ENCODE results near the gene LTBP2.

LTBP2 gene

DNA sequence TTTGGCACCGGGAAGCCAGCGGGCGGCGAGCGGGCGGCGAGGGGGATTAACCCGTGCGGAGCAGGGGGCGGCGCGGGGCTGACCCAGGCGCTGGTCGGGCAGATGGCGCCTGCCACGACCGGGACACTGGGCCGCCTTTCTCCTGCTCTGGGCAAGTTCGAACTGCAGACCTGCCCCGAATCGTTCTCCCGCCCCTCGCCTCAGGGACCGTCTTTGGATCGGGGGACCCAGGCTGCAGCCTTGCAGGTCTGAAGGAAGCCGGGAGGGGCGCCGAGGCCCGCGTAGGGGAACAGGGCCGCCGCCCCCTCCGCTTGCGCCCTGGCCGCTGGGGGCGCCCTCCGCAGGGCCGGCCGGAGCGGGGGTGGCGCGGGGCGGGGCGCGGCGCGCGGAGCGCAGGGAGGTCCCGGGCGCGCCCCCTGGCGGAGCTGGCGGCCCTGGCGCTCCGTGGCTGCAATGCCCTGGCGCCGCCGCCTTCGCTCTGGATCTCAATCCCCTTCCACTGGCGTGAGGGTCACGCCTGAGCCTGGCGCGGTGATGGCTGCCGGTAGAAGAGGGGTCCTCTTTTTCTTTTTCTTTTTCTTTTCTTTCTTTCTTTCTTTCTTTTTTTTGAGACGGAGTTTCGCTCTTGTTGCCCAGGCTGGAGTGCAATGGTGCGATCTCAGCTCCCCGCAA, 449 bp upstream of the LTBP2 start:
- peak; percentile 68 for DNase-seq (ENCODE audit: low read depth)

DNA sequence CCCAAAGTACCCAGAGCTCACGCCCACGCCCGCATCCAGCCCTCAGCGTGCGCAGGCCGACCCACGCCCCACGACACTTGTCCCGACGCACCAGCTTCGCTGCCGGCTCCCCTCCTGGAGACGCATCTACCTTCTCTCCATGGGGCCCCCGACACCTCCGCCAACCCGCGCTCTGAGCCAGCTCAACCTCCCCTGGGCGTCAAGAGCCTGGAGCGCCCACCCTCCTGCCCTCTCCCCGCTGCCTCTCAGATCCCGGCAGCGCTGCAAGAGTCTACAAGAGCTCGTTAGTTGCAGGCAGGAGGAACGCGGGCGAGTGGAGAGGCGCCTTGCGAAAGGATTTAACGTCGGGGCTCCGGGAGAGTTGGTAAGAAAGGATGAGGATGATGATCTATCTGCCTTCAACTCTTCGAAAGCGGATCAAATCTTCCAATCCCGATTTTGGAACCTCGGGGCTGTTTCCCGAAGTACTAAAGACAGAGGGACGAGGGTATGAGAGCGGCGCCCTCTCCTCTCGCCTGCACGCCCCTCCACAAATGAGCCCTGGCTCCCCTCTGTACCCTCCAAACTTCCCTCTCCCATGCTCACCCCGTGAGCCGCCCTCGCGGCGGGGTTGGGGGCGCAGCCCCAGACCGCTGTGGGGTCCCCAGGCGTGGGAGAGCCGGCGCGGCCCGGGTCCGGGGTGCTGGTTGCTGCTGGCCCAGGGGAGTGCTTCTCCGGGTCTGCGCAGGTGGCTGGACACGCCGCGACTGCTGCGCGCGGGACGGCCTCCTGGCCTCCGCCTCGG, 979 bp downstream of the LTBP2 start:
- no peak for DNase-seq (ENCODE audit: low read depth)

DNA sequence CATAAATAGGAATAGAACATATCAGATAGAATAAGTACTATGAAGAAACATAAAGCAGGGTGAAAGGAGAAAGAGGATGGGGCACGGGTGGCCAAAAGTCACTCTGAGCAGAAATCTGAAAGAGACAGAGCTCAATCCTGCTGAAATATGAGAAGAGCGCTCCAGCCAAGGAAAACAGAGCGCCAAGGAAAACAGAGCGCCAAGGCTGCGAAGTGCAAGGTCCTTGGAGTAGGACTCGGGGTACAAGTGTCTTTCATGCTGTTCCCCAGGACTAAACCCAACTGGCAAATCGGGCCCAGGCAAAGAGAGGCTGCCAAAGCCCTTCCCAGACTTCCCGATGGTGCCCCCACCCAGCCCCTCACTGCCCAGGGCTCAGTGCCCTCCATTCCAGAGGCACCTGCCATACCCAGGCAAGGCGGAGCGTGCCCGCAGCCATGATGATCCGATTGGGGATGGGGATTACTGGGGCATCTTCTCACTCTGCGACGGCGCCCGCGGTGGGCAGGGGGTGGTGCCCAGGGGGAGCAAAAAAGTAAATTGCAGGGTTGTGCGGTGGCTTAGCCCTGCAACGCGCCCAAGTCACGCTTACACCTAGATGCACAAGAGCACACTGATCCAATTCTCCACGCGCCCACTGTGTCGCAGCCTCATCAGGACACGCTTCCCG, 1.7 kb downstream of the LTBP2 start:
- DNase-seq (ENCODE audit: low read depth): no peak

DNA sequence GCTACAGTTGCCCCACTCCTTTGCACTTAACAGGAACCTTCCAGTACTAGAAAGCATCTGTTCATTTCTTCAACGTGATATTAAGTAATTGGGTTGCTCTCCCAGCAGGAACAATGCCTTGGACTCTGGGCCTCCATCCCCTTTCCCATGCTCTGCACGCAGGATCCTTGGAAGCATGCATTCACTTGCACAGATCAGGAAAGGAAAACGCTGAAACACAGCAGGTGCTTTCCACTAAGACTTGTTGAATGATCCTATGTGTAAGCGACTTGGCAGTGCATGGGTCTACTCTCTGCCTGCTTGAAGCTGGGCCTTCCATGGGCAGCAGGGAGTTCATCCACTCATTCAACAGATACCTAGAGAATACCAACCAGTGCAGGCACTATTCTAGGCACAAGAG, 2.3 kb downstream of the LTBP2 start:
- DNase-seq (ENCODE audit: low read depth): no peak

- peak; percentile 68 for DNase-seq (ENCODE audit: low read depth)
Observed at GRCh38 chr14:74608959-74609611, 3.0 kb downstream of the LTBP2 start.

GRCh38 chr14:74606727-74607126, 5.3 kb downstream of the LTBP2 start:
- DNase-seq (ENCODE audit: low read depth): no peak

DNA sequence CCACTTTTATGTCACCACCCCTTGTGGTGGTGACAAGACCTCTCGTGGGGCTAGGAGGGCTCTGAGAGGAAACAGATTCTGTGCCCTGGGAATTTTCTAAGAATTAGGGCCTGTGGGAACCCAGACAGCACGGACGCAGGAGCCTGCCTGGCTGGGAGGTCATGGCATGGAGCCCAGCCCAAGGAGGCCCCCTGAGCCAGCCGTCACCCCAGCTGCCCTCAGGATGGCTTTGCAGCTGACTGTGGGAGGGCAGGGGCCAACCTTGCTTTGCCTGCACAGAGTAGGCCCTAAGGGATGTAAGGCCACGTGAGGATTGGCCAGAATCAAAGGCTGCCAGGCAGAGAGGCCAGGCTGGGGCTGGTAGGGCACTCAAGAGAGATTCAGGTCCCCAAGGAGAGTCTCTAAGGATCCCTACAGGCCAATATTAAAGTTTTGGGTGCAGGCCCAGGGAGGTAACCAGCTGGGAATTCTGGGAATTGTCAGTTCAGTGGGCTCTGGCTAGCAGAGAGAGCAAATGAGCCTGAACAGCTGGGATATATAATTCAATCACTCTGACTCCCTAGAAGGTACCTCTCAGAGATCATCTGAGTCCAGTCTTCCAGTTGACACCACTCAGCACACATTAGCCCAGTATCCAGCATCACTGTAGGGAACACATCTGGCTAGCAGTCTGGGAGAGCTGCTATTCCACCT, 6.4 kb downstream of the LTBP2 start:
- no peak for DNase-seq (ENCODE audit: low read depth)

GRCh38 chr14:74604911-74605310, 7.1 kb downstream of the LTBP2 start:
- DNase-seq (ENCODE audit: low read depth): no peak

- DNase-seq (ENCODE audit: low read depth): no peak
Observed at GRCh38 chr14:74604157-74604556, 7.9 kb downstream of the LTBP2 start.

DNA sequence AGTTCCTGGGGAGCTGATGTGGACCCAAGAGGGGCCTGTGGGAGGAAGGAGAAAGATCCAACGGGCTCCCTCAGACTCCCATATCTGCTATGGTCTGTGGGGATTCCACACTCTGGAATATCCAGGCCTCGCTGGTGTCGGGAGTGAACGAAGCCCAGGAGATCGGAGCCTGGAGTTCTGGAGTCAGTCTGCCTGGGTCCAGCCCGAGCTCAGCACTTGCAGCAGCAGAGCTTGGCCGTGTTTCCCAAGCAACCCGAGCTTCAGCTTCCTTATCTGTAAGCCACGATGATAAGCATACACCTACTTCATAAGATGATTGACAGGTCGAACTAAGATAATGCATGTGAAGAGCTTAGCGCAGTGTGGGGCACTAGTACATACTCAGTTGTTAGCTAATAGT, 10.1 kb downstream of the LTBP2 start:
- DNase-seq (ENCODE audit: low read depth): no peak

- DNase-seq (ENCODE audit: low read depth): no peak
Observed at GRCh38 chr14:74599946-74600345, 12.1 kb downstream of the LTBP2 start.

DNA sequence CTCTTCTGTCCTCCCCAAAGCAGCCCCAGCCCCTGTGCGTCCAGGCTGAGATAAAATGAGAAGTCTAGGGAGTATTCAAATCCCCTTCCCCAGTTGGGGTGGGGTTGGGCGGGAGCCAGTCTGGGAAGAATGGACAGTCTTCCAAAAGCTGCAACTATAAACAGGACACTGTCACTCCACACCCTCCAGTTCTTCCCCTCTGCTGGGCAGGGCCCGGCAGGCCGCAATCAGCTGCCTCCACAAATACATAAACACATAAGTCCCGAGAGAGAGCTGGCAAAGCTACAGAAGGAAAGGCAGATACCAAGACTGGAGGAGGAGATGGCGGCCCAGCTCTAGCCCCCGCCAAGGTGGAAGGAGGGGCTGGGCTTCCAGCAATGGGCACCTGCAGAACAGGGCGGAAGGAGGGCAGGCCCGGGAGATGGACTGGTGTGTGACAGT, 12.7 kb downstream of the LTBP2 start:
- no peak for DNase-seq (ENCODE audit: low read depth)

- DNase-seq (ENCODE audit: low read depth): no peak
Observed at GRCh38 chr14:74596741-74597450, 15.1 kb downstream of the LTBP2 start.

- no peak for DNase-seq (ENCODE audit: low read depth)
Observed at GRCh38 chr14:74595006-74595735, 16.9 kb downstream of the LTBP2 start.

- DNase-seq (ENCODE audit: low read depth): no peak
Observed at GRCh38 chr14:74594606-74595005, 17.4 kb downstream of the LTBP2 start.

- DNase-seq (ENCODE audit: low read depth): no peak
Observed at GRCh38 chr14:74594029-74594428, 18.0 kb downstream of the LTBP2 start.

DNA sequence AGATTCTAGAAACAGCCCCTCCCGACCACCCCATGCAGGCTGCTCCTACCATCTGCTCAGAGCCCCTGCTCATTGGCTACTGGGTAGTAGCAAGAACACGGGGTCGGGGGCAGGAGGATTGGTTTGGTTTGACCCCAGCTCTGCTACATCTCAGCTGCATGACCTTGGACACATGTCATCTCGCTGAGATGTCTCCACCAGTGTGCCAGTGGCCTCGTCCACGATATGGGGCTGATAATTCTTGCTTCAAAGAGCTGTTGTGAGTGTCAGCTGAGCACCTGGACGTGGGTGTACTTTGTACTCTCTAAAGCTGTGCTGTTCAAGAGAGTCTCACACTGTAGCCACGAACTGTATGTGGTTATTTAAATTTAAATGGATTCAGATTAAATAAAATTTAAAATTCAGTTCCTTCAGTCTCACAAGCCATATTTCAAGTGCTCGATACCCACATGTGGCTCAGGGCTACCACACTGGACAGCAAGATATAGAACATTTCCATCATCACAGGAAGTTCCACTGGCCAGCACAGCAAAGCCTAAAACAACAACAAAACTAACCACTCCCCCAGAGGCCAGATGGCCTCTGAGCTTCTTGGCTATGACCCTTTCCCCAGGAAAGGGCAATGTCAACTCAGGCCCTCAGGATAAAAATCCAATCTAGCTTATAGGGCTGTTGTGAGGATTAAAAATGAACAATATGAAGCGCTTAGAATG, 18.6 kb downstream of the LTBP2 start:
- no peak for DNase-seq (ENCODE audit: low read depth)

DNA sequence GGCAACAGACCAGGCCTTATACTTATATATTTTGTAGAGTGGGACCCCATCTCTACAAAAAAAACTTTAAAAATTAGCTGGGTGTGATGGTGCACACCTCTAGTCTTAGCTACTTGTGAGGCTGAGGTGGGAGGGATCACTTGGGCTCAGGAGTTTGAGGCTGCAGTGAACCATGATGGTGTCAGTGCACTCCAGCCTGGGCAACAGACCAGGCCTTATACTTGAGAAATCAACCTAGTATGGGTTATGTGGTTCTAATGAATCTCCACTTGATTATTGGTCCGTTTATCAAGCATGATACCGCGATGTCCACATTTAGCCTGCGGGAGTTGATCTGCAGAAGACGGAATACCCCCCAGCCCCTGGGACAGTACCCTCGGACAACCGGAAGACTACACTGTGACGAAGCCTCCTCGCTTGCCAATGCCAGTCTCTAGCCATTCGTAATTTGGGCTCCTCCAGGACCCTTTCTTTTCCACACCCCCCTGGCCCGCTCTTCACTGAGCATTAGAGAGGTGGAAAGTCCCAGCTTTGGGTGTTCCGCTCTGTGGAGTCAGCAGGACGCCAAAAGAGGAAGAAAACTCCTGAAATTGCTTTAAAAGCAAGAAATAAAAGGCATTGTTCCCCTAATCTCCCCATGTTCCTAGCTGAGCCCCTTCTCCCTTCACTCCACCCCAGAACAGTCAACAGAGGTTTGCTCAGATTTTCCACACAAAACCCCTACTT, 19.4 kb downstream of the LTBP2 start:
- DNase-seq (ENCODE audit: low read depth): no peak

DNA sequence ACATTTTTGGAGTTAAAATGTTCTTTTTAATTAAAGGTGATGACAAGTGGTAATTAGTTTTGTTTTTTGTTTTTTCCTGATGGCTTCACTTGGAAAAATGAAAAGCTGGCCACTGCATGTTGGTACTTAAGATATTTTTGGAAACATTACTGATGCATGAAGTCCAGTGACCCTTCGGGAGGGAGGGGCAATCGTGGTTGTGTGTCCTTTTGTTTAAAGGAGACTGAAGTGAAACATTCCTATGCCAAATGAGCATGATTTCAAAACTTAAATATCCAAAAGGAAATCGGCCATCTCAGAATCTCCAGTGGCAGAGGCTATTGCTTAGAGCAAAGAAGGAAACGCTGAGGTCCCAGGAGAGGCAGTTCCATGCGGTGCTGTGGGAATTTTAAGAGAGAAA, 20.1 kb downstream of the LTBP2 start:
- no peak for DNase-seq (ENCODE audit: low read depth)
